GM23338 (cell line): ENCODE results near the gene SOD3.

ENCODE experiments used
- CREB1 ChIP-seq: fragments of 250-450 bp; sonication (Bioruptor Pico); IDR thresholded peaks from 2 replicates; pipeline ENCODE4 v1.5.0; 2020; ENCODE audit warnings: low read depth, mild to moderate bottlenecking, moderate library complexity
- EZH2 ChIP-seq: fragments of 200-600 bp; sonication (generic); IDR thresholded peaks from one replicate; pipeline ENCODE4 v1.8.0; 2017; ENCODE audit warnings: antibody characterized with exemption, mild to moderate bottlenecking, low read depth; ENCODE audit not compliant: unreplicated experiment
- EZH2phosphoT487 ChIP-seq: fragments of 200-600 bp; sonication (generic); IDR thresholded peaks from one replicate; pipeline ENCODE4 v1.8.1; 2018; ENCODE audit warnings: antibody characterized with exemption; ENCODE audit not compliant: unreplicated experiment
- JUNB ChIP-seq: IDR thresholded peaks from one replicate; pipeline ENCODE4 v1.6.1; 2016; ENCODE audit warnings: antibody characterized with exemption; ENCODE audit not compliant: unreplicated experiment
- NANOG ChIP-seq: IDR thresholded peaks from 2 replicates; pipeline ENCODE4 v1.6.1; 2016; ENCODE audit warnings: antibody characterized with exemption, borderline replicate concordance
- POLR2AphosphoS5 ChIP-seq: IDR thresholded peaks from 2 replicates; pipeline ENCODE4 v1.6.1; 2016; ENCODE audit warnings: antibody characterized with exemption, low read depth
- STAT1 ChIP-seq: IDR thresholded peaks from one replicate; pipeline ENCODE4 v1.6.1; 2016; ENCODE audit warnings: antibody characterized with exemption; ENCODE audit not compliant: unreplicated experiment
- ZNF114 ChIP-seq: fragments of 250-450 bp; sonication (Bioruptor Pico); IDR thresholded peaks from 2 replicates; pipeline ENCODE4 v1.5.0; 2020; ENCODE audit warnings: mild to moderate bottlenecking, moderate library complexity
- ZNF331 ChIP-seq: fragments of 250-450 bp; sonication (Bioruptor Pico); IDR thresholded peaks from 2 replicates; pipeline ENCODE4 v1.5.0; 2020; ENCODE audit warnings: low read depth, mild to moderate bottlenecking, moderate library complexity
- TF ChIP-seq, protein P1 (sequence below), 2 experiments: fragments of 200-600 bp in 1 of 2; sonication (generic) in 1 of 2; conservative IDR thresholded peaks; 2 replicates each; pipeline versions ENCODE4 v1.5.1 to v1.6.1; 2016 to 2017; ENCODE audit warnings: antibody characterized with exemption in 2 of 2, low read depth in 2 of 2, mild to moderate bottlenecking in 2 of 2, moderate library complexity in 1 of 2
- TF ChIP-seq, protein P2 (sequence below): IDR thresholded peaks from one replicate; pipeline ENCODE4 v1.6.1; 2018; ENCODE audit warnings: antibody characterized with exemption; ENCODE audit not compliant: unreplicated experiment
- TF ChIP-seq, protein P3 (sequence below): IDR thresholded peaks from 2 replicates; pipeline ENCODE4 v1.6.1; 2016; ENCODE audit warnings: antibody characterized with exemption
- TF ChIP-seq, protein P4 (sequence below): fragments of 250-450 bp; sonication (Bioruptor Pico); IDR thresholded peaks from 2 replicates; pipeline ENCODE4 v1.5.0; 2020; ENCODE audit warnings: mild to moderate bottlenecking, moderate library complexity

DNA sequence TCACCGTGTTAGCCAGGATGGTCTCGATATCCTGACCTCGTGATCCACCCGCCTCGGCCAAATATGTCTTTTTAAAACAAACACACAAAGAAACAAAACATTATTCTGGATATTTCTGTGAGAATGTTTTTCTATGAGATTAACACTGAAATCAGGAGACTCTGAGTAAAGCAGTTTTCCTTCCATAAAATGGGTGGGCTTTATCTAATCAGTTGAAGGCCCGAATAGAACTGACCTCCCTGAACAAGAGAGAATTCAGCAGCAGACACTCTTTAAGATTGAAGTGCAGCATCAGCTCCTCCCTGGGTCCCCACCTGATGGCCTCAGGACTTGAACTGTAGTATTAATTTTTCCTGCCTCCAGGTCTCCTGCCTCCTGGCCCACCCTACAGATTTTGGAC, 22.4 kb upstream of the SOD3 start:
- TF ChIP-seq EZH2 = no peak
- TF ChIP-seq, protein P1, sequence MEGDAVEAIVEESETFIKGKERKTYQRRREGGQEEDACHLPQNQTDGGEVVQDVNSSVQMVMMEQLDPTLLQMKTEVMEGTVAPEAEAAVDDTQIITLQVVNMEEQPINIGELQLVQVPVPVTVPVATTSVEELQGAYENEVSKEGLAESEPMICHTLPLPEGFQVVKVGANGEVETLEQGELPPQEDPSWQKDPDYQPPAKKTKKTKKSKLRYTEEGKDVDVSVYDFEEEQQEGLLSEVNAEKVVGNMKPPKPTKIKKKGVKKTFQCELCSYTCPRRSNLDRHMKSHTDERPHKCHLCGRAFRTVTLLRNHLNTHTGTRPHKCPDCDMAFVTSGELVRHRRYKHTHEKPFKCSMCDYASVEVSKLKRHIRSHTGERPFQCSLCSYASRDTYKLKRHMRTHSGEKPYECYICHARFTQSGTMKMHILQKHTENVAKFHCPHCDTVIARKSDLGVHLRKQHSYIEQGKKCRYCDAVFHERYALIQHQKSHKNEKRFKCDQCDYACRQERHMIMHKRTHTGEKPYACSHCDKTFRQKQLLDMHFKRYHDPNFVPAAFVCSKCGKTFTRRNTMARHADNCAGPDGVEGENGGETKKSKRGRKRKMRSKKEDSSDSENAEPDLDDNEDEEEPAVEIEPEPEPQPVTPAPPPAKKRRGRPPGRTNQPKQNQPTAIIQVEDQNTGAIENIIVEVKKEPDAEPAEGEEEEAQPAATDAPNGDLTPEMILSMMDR (conservative IDR thresholded peaks at IDR 0.05; ENCODE audit: low read depth in 2 of 2) = no peak
- no peak for TF ChIP-seq POLR2AphosphoS5
- TF ChIP-seq, protein P2, sequence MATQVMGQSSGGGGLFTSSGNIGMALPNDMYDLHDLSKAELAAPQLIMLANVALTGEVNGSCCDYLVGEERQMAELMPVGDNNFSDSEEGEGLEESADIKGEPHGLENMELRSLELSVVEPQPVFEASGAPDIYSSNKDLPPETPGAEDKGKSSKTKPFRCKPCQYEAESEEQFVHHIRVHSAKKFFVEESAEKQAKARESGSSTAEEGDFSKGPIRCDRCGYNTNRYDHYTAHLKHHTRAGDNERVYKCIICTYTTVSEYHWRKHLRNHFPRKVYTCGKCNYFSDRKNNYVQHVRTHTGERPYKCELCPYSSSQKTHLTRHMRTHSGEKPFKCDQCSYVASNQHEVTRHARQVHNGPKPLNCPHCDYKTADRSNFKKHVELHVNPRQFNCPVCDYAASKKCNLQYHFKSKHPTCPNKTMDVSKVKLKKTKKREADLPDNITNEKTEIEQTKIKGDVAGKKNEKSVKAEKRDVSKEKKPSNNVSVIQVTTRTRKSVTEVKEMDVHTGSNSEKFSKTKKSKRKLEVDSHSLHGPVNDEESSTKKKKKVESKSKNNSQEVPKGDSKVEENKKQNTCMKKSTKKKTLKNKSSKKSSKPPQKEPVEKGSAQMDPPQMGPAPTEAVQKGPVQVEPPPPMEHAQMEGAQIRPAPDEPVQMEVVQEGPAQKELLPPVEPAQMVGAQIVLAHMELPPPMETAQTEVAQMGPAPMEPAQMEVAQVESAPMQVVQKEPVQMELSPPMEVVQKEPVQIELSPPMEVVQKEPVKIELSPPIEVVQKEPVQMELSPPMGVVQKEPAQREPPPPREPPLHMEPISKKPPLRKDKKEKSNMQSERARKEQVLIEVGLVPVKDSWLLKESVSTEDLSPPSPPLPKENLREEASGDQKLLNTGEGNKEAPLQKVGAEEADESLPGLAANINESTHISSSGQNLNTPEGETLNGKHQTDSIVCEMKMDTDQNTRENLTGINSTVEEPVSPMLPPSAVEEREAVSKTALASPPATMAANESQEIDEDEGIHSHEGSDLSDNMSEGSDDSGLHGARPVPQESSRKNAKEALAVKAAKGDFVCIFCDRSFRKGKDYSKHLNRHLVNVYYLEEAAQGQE = no peak
- TF ChIP-seq, protein P3, sequence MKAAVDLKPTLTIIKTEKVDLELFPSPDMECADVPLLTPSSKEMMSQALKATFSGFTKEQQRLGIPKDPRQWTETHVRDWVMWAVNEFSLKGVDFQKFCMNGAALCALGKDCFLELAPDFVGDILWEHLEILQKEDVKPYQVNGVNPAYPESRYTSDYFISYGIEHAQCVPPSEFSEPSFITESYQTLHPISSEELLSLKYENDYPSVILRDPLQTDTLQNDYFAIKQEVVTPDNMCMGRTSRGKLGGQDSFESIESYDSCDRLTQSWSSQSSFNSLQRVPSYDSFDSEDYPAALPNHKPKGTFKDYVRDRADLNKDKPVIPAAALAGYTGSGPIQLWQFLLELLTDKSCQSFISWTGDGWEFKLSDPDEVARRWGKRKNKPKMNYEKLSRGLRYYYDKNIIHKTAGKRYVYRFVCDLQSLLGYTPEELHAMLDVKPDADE = no peak
- TF ChIP-seq JUNB = no peak
- no peak for TF ChIP-seq NANOG
- TF ChIP-seq STAT1 = no peak
- no peak for TF ChIP-seq EZH2phosphoT487
- no peak for TF ChIP-seq CREB1 (CRISPR knock-in tag)
- no peak for TF ChIP-seq ZNF331
- no peak for TF ChIP-seq ZNF114 (CRISPR knock-in tag)
- TF ChIP-seq, protein P4, sequence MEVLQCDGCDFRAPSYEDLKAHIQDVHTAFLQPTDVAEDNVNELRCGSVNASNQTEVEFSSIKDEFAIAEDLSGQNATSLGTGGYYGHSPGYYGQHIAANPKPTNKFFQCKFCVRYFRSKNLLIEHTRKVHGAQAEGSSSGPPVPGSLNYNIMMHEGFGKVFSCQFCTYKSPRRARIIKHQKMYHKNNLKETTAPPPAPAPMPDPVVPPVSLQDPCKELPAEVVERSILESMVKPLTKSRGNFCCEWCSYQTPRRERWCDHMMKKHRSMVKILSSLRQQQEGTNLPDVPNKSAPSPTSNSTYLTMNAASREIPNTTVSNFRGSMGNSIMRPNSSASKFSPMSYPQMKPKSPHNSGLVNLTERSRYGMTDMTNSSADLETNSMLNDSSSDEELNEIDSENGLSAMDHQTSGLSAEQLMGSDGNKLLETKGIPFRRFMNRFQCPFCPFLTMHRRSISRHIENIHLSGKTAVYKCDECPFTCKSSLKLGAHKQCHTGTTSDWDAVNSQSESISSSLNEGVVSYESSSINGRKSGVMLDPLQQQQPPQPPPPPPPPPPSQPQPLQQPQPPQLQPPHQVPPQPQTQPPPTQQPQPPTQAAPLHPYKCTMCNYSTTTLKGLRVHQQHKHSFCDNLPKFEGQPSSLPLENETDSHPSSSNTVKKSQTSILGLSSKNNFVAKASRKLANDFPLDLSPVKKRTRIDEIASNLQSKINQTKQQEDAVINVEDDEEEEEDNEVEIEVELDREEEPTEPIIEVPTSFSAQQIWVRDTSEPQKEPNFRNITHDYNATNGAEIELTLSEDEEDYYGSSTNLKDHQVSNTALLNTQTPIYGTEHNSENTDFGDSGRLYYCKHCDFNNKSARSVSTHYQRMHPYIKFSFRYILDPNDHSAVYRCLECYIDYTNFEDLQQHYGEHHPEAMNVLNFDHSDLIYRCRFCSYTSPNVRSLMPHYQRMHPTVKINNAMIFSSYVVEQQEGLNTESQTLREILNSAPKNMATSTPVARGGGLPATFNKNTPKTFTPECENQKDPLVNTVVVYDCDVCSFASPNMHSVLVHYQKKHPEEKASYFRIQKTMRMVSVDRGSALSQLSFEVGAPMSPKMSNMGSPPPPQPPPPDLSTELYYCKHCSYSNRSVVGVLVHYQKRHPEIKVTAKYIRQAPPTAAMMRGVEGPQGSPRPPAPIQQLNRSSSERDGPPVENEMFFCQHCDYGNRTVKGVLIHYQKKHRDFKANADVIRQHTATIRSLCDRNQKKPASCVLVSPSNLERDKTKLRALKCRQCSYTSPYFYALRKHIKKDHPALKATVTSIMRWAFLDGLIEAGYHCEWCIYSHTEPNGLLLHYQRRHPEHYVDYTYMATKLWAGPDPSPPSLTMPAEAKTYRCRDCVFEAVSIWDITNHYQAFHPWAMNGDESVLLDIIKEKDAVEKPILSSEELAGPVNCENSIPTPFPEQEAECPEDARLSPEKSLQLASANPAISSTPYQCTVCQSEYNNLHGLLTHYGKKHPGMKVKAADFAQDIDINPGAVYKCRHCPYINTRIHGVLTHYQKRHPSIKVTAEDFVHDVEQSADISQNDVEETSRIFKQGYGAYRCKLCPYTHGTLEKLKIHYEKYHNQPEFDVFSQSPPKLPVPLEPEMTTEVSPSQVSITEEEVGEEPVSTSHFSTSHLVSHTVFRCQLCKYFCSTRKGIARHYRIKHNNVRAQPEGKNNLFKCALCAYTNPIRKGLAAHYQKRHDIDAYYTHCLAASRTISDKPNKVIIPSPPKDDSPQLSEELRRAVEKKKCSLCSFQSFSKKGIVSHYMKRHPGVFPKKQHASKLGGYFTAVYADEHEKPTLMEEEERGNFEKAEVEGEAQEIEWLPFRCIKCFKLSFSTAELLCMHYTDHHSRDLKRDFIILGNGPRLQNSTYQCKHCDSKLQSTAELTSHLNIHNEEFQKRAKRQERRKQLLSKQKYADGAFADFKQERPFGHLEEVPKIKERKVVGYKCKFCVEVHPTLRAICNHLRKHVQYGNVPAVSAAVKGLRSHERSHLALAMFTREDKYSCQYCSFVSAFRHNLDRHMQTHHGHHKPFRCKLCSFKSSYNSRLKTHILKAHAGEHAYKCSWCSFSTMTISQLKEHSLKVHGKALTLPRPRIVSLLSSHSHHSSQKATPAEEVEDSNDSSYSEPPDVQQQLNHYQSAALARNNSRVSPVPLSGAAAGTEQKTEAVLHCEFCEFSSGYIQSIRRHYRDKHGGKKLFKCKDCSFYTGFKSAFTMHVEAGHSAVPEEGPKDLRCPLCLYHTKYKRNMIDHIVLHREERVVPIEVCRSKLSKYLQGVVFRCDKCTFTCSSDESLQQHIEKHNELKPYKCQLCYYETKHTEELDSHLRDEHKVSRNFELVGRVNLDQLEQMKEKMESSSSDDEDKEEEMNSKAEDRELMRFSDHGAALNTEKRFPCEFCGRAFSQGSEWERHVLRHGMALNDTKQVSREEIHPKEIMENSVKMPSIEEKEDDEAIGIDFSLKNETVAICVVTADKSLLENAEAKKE (CRISPR knock-in tag) = no peak
